Measurements from ENCODE around the gene DNAH10.

DNAH10 gene

DNA sequence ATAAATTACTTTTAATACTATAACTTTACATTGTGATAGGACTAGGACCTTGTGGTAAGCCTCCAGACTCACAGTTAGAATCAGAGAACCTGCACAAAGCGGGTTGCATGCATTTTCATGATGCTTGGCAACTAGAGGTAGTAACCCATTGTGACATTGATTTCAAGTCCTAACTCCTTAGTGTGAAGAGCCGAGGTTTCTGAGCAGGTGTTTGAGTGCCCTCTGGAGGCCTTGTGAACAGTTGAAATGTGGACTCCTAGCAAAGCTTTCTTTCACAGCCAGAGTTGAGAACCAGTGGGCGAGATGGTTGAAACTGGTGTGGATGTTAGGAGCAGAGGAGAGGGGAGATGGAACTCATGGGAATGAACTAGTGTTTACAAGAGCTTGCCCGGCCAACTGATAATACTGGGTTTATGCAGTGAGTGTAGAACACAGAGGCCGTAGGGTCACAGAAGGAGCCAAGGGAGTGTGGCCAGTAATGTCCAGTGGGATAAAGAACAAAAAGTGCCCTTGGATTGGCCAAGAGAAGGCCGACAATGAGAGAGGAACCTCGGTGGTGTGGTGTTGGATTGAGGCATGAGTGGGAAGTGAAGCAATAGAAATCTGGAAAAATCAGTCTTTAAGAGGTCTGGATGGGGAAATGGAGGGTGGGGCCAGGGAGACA lies 221.9 kb downstream of the DNAH10 start:
- no peak for TF ChIP-seq JUND (IDR thresholded peaks at IDR 0.05; ENCODE audit: low read depth)
- in situ Hi-C loops (cut with HindIII; ENCODE audit: low pct_unique_long_range_greater_than_20kb, low sequenced_read_pairs): no loop called here
- DNase-seq (ENCODE audit: low read depth in 1 of 2, low spot score in 1 of 2): peak; percentile 52 to 87

DNA sequence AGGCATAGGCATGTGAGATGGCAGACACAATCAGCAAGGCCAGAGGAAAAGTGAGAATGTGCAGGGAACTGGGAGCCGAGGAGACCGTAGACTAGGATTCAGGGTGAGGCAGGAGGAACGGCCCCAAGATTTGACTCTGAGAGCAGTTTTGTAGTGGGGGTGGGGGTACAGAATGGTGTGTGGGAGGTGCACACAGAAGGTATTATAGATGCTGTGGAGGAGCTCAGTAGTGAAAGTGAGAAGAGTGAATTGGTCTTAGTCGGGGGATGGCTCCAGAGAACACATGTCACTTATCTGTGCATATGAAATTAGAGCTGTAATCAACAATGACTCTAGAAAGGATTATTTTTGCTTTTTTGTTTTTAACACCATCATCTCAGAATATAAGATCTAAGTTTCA lies 222.8 kb downstream of the DNAH10 start:
- DNase-seq (ENCODE audit: low read depth in 1 of 2, low spot score in 1 of 2): no peak
- in situ Hi-C loops (cut with HindIII; ENCODE audit: low pct_unique_long_range_greater_than_20kb, low sequenced_read_pairs): no loop called here
- TF ChIP-seq JUND (IDR thresholded peaks at IDR 0.05; ENCODE audit: low read depth): no peak
